GM21381 (cell line): ENCODE data around the gene DNAH12.
"Not testable (repeated sequence)": the region's sequence is repeated elsewhere in the genome, so short reads cannot be mapped to it uniquely, and the experiment has no call there.

ENCODE experiments used
- ATAC-seq: cut with Tn5 transposase; IDR thresholded peaks from one replicate; pipeline ENCODE4 v1.9.1; 2021; ENCODE audit warnings: mild to moderate bottlenecking, moderate library complexity; ENCODE audit not compliant: unreplicated experiment

Gene DNAH12

GRCh38 chr3:57423335-57423734 is 120.8 kb downstream of the DNAH12 start:
- no peak for ATAC-seq

GRCh38 chr3:57421336-57421735 is 122.8 kb downstream of the DNAH12 start:
- ATAC-seq: no peak

- ATAC-seq: no peak
Measured at GRCh38 chr3:57420001-57420400, 124.1 kb downstream of the DNAH12 start.

- no peak for ATAC-seq
Measured at GRCh38 chr3:57411715-57412114, 132.4 kb downstream of the DNAH12 start.

- no peak for ATAC-seq
Measured at GRCh38 chr3:57409471-57409870, 134.7 kb downstream of the DNAH12 start.

GRCh38 chr3:57402675-57403074 is 141.5 kb downstream of the DNAH12 start:
- ATAC-seq: no peak

- ATAC-seq: peak; percentile 96
Measured at GRCh38 chr3:57397175-57398026, 146.7 kb downstream of the DNAH12 start.

- no peak for ATAC-seq
Measured at GRCh38 chr3:57393977-57394376, 150.2 kb downstream of the DNAH12 start.

GRCh38 chr3:57391767-57392166 is 152.4 kb downstream of the DNAH12 start:
- ATAC-seq: no peak

- no peak for ATAC-seq
Measured at GRCh38 chr3:57389271-57389670, 154.9 kb downstream of the DNAH12 start.

- ATAC-seq: no peak
Measured at GRCh38 chr3:57386307-57386706, 157.8 kb downstream of the DNAH12 start.

- ATAC-seq: no peak
Measured at GRCh38 chr3:57385498-57385897, 158.6 kb downstream of the DNAH12 start.

- no peak for ATAC-seq
Measured at GRCh38 chr3:57383838-57384237, 160.3 kb downstream of the DNAH12 start.

- ATAC-seq: no peak
Measured at GRCh38 chr3:57383406-57383805, 160.7 kb downstream of the DNAH12 start.

- ATAC-seq: no peak
Measured at GRCh38 chr3:57382933-57383332, 161.2 kb downstream of the DNAH12 start.

- no peak for ATAC-seq
Measured at GRCh38 chr3:57370341-57370740, 173.8 kb downstream of the DNAH12 start.

GRCh38 chr3:57365089-57365488 is 179.1 kb downstream of the DNAH12 start:
- ATAC-seq: not testable (repeated sequence)

- not testable (repeated sequence) for ATAC-seq
Measured at GRCh38 chr3:57356275-57356674, 187.9 kb downstream of the DNAH12 start.

- no peak for ATAC-seq
Measured at GRCh38 chr3:57354768-57355167, 189.4 kb downstream of the DNAH12 start.

- no peak for ATAC-seq
Measured at GRCh38 chr3:57350271-57350670, 193.9 kb downstream of the DNAH12 start.

GRCh38 chr3:57339071-57339642 is 205.0 kb downstream of the DNAH12 start:
- not testable (repeated sequence) for ATAC-seq

- ATAC-seq: not testable (repeated sequence)
Measured at GRCh38 chr3:57338272-57339070, 205.7 kb downstream of the DNAH12 start.
